ENCODE measurements around the gene NKTR.

NKTR gene

GRCh38 chr3:42685891-42686820, 85.7 kb downstream of the NKTR start:
- Histone ChIP-seq H3K4me3 (ENCODE audit: low read length) (no peak overlapping the region), H2AFZ (ENCODE audit: low read length) (no peak overlapping the region), H3K4me1 (ENCODE audit: low read length) (no peaks in the 10 kb centered on the region), H4K20me1 (ENCODE audit: insufficient read depth, low read length) (no peaks in the 10 kb centered on the region), H3K9ac (ENCODE audit: low read length) (no peak overlapping the region), H3K4me2 (ENCODE audit: low read depth, low read length) (no peak overlapping the region), H3K27me3 (replicated peaks; ENCODE audit: insufficient read depth, low read length) (peaks cover 5% of the 10 kb centered on the region), H3K27ac (ENCODE audit: low read length) (no peak overlapping the region), H3F3A (ENCODE audit: insufficient read depth, low read length) (no peaks in the 10 kb centered on the region), H3K36me3 (replicated peaks; ENCODE audit: insufficient read depth, low read length) (no peaks in the 10 kb centered on the region), H3K9me2 (replicated peaks; ENCODE audit: insufficient read depth, low read length) (no peaks in the 10 kb centered on the region), H3K9me3 (replicated peaks; ENCODE audit: insufficient read depth, low read length) (no peaks in the 10 kb centered on the region), H3K79me2 (ENCODE audit: low read length) (no peaks in the 10 kb centered on the region)
- DNase-seq = no peak
- TF ChIP-seq EZH2phosphoT487 (IDR thresholded peaks at IDR 0.05; ENCODE audit: low read length) (no peak), CTCF (IDR thresholded peaks at IDR 0.05; ENCODE audit: low read length) (no peak), EZH2 (optimal IDR thresholded peaks at IDR 0.05; ENCODE audit: low read depth, low read length) (no peak)

- no peaks in the 10 kb centered on the region for H3K79me2 ChIP-seq (ENCODE audit: low read length)
These were observed 86.6 kb downstream of the NKTR start for GRCh38 chr3:42686832-42687650.

GRCh38 chr3:42688016-42688415, 87.5 kb downstream of the NKTR start:
- DNase-seq = no peak

More at GRCh38 chr3:42686832-42687650, 86.6 kb downstream of the NKTR start:
- Histone ChIP-seq H4K20me1 (ENCODE audit: insufficient read depth, low read length) (no peaks in the 10 kb centered on the region), H3K9ac (ENCODE audit: low read length) (no peak overlapping the region), H3K9me3 (replicated peaks; ENCODE audit: insufficient read depth, low read length) (no peaks in the 10 kb centered on the region), H2AFZ (ENCODE audit: low read length) (no peak overlapping the region), H3K9me2 (replicated peaks; ENCODE audit: insufficient read depth, low read length) (no peaks in the 10 kb centered on the region), H3K4me1 (ENCODE audit: low read length) (no peaks in the 10 kb centered on the region), H3K4me2 (ENCODE audit: low read depth, low read length) (no peak overlapping the region), H3K4me3 (ENCODE audit: low read length) (no peak overlapping the region), H3K27ac (ENCODE audit: low read length) (no peak overlapping the region), H3K36me3 (replicated peaks; ENCODE audit: insufficient read depth, low read length) (no peaks in the 10 kb centered on the region), H3K27me3 (replicated peaks; ENCODE audit: insufficient read depth, low read length) (peaks cover 5% of the 10 kb centered on the region), H3F3A (ENCODE audit: insufficient read depth, low read length) (no peaks in the 10 kb centered on the region)
- TF ChIP-seq CTCF (IDR thresholded peaks at IDR 0.05; ENCODE audit: low read length) (no peak), EZH2phosphoT487 (IDR thresholded peaks at IDR 0.05; ENCODE audit: low read length) (no peak), EZH2 (optimal IDR thresholded peaks at IDR 0.05; ENCODE audit: low read depth, low read length) (no peak)
- no peak for DNase-seq

More at GRCh38 chr3:42688016-42688415, 87.5 kb downstream of the NKTR start:
- H3F3A ChIP-seq (ENCODE audit: insufficient read depth, low read length) = no peaks in the 10 kb centered on the region
- no peaks in the 10 kb centered on the region for H3K79me2 ChIP-seq (ENCODE audit: low read length)
- no peak for TF ChIP-seq EZH2 (optimal IDR thresholded peaks at IDR 0.05; ENCODE audit: low read depth, low read length)
- TF ChIP-seq EZH2phosphoT487 (IDR thresholded peaks at IDR 0.05; ENCODE audit: low read length) = no peak
- TF ChIP-seq CTCF (IDR thresholded peaks at IDR 0.05; ENCODE audit: low read length) = no peak
- H3K9me2 ChIP-seq (replicated peaks; ENCODE audit: insufficient read depth, low read length) = no peaks in the 10 kb centered on the region
- no peak overlapping the region for H3K27ac ChIP-seq (ENCODE audit: low read length)
- H3K4me3 ChIP-seq (ENCODE audit: low read length) = no peak overlapping the region
- no peaks in the 10 kb centered on the region for H4K20me1 ChIP-seq (ENCODE audit: insufficient read depth, low read length)
- H3K27me3 ChIP-seq (replicated peaks; ENCODE audit: insufficient read depth, low read length) = peaks cover 5% of the 10 kb centered on the region
- no peak overlapping the region for H3K4me2 ChIP-seq (ENCODE audit: low read depth, low read length)
- H3K36me3 ChIP-seq (replicated peaks; ENCODE audit: insufficient read depth, low read length) = no peaks in the 10 kb centered on the region
- H3K4me1 ChIP-seq (ENCODE audit: low read length) = no peaks in the 10 kb centered on the region
- no peaks in the 10 kb centered on the region for H3K9me3 ChIP-seq (replicated peaks; ENCODE audit: insufficient read depth, low read length)
- H2AFZ ChIP-seq (ENCODE audit: low read length) = no peak overlapping the region
- no peak overlapping the region for H3K9ac ChIP-seq (ENCODE audit: low read length)
